ENCODE measurements around the gene MEIOC.

DNA sequence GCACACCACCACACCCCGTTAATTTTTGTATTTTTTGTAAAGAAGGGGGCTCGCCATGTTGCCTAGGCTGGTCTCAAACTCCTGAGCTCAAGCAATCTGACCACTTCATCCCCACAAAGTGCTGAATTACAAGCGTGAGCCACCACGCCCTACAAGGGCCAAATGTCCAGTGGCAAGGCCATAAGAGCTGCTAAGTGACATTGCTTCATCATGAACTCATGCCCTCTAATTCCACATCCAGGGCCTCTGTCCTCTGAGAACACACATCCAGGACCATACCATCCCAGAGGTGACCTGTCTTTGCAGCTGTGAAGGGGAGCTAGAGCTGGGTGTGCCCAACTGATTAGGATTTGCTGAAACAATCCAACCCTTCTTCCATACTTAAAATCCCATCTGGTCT is 25.6 kb upstream of the MEIOC start:
- TF ChIP-seq, protein P1, sequence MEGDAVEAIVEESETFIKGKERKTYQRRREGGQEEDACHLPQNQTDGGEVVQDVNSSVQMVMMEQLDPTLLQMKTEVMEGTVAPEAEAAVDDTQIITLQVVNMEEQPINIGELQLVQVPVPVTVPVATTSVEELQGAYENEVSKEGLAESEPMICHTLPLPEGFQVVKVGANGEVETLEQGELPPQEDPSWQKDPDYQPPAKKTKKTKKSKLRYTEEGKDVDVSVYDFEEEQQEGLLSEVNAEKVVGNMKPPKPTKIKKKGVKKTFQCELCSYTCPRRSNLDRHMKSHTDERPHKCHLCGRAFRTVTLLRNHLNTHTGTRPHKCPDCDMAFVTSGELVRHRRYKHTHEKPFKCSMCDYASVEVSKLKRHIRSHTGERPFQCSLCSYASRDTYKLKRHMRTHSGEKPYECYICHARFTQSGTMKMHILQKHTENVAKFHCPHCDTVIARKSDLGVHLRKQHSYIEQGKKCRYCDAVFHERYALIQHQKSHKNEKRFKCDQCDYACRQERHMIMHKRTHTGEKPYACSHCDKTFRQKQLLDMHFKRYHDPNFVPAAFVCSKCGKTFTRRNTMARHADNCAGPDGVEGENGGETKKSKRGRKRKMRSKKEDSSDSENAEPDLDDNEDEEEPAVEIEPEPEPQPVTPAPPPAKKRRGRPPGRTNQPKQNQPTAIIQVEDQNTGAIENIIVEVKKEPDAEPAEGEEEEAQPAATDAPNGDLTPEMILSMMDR (IDR thresholded peaks at IDR 0.05; ENCODE audit: extremely low read depth in 1 of 2, insufficient read depth in 1 of 2, low read depth in 1 of 2, low read length in 2 of 2): no peak
- TF ChIP-seq EZH2 (IDR thresholded peaks at IDR 0.05; ENCODE audit: borderline replicate concordance, low read depth, low read length, severe bottlenecking) (no peak), POLR2AphosphoS5 (IDR thresholded peaks at IDR 0.05; ENCODE audit: insufficient read depth, low read depth, low read length) (no peak)
